H9 (cell line): ENCODE data around the gene CACNA1A. TPM values are rescaled to one million over a fixed set of nuclear protein-coding genes. Genes with fewer than 3 reads are reported as not detected.

Experiments
- DNase-seq: peaks from one replicate; pipeline ENCODE4 v3.0.0-alpha.2; 2017
- H2AFZ ChIP-seq: one replicate; pipeline ENCODE4 v1.6.1; 2013; ENCODE audit warnings: mild to moderate bottlenecking, low read length, control low read depth, moderate library complexity
- H2AK5ac ChIP-seq: 2 replicates; pipeline ENCODE4 v1.6.1; 2013; ENCODE audit warnings: low read length, control low read depth, mixed read lengths; ENCODE audit not compliant: insufficient read length
- H2BK120ac ChIP-seq: one replicate; pipeline ENCODE4 v1.6.1; 2013; ENCODE audit warnings: low read depth, mild to moderate bottlenecking, low read length, control low read depth, inconsistent platforms; ENCODE audit not compliant: poor library complexity, severe bottlenecking
- H2BK12ac ChIP-seq: 2 replicates; pipeline ENCODE4 v1.6.1; 2013; ENCODE audit warnings: low read length, control low read depth, mixed read lengths, low read depth; ENCODE audit not compliant: insufficient read length
- H2BK15ac ChIP-seq: 2 replicates; pipeline ENCODE4 v1.6.1; 2013; ENCODE audit warnings: low read depth, low read length, control low read depth
- H2BK20ac ChIP-seq: one replicate; pipeline ENCODE4 v1.6.1; 2013; ENCODE audit warnings: low read depth, mild to moderate bottlenecking, low read length, control low read depth, inconsistent platforms; ENCODE audit not compliant: poor library complexity, severe bottlenecking
- H2BK5ac ChIP-seq: 2 replicates; pipeline ENCODE4 v1.6.1; 2013; ENCODE audit warnings: low read length, control low read depth, mixed read lengths; ENCODE audit not compliant: insufficient read length
- H3K14ac ChIP-seq: 2 replicates; pipeline ENCODE4 v1.6.1; 2013; ENCODE audit warnings: low read length, control low read depth; ENCODE audit not compliant: insufficient read depth
- H3K18ac ChIP-seq: 2 replicates; pipeline ENCODE4 v1.6.1; 2013; ENCODE audit warnings: low read depth, mild to moderate bottlenecking, mixed read lengths, low read length, control low read depth; ENCODE audit not compliant: insufficient read length
- H3K23ac ChIP-seq: 2 replicates; pipeline ENCODE4 v1.6.1; 2013; ENCODE audit warnings: low read length, control low read depth, mixed read lengths, low read depth; ENCODE audit not compliant: insufficient read length
- H3K23me2 ChIP-seq: 2 replicates; pipeline ENCODE4 v1.6.1; 2013; ENCODE audit warnings: low read depth, mild to moderate bottlenecking, mixed read lengths, low read length, control low read depth; ENCODE audit not compliant: insufficient read length, poor library complexity, severe bottlenecking
- H3K27ac ChIP-seq: 2 replicates; pipeline ENCODE4 v1.5.1; 2013; ENCODE audit warnings: low read length, control low read depth, mixed read lengths, low read depth; ENCODE audit not compliant: insufficient read length
- H3K27me3 ChIP-seq: 2 replicates; pipeline ENCODE4 v1.6.1; 2013; ENCODE audit warnings: low read length, control low read depth, inconsistent platforms; ENCODE audit not compliant: insufficient read depth
- H3K4ac ChIP-seq: 2 replicates; pipeline ENCODE4 v1.6.1; 2013; ENCODE audit warnings: low read depth, mild to moderate bottlenecking, control low read depth, inconsistent platforms, low read length, moderate library complexity
- H3K4me1 ChIP-seq: 2 replicates; pipeline ENCODE4 v1.6.1; 2013; ENCODE audit warnings: low read length, control low read depth, inconsistent platforms; ENCODE audit not compliant: insufficient read depth
- H3K4me2 ChIP-seq: 2 replicates; pipeline ENCODE4 v1.6.1; 2013; ENCODE audit warnings: low read length, control low read depth, mixed read lengths; ENCODE audit not compliant: insufficient read length, insufficient read depth
- H3K56ac ChIP-seq: 2 replicates; pipeline ENCODE4 v1.6.1; 2013; ENCODE audit warnings: low read depth, mild to moderate bottlenecking, mixed read lengths, low read length, control low read depth; ENCODE audit not compliant: insufficient read length
- H3K79me1 ChIP-seq: 2 replicates; pipeline ENCODE4 v1.6.1; 2013; ENCODE audit warnings: low read depth, mild to moderate bottlenecking, moderate library complexity, low read length, control low read depth, inconsistent platforms; ENCODE audit not compliant: insufficient read depth, poor library complexity, severe bottlenecking
- H3K79me2 ChIP-seq: 2 replicates; pipeline ENCODE4 v1.6.1; 2013; ENCODE audit warnings: low read length, control low read depth, inconsistent platforms; ENCODE audit not compliant: insufficient read depth
- H3K9ac ChIP-seq: 2 replicates; pipeline ENCODE4 v1.6.1; 2013; ENCODE audit warnings: low read length, control low read depth, mixed read lengths; ENCODE audit not compliant: insufficient read length; ENCODE audit errors: extremely low read depth
- H3K9me3 ChIP-seq: one replicate; pipeline ENCODE4 v1.6.1; 2013; ENCODE audit warnings: low read depth, low read length, inconsistent platforms; ENCODE audit not compliant: control insufficient read depth
- H3T11ph ChIP-seq: one replicate; pipeline ENCODE4 v1.6.1; 2013; ENCODE audit warnings: mild to moderate bottlenecking, low read length, control low read depth, inconsistent platforms
- H4K20me1 ChIP-seq: one replicate; pipeline ENCODE4 v1.6.1; 2013; ENCODE audit not compliant: control insufficient read depth, insufficient read length, insufficient read depth
- H4K5ac ChIP-seq: 2 replicates; pipeline ENCODE4 v1.6.1; 2013; ENCODE audit warnings: low read depth, mild to moderate bottlenecking, mixed read lengths, low read length, control low read depth; ENCODE audit not compliant: insufficient read length
- H4K8ac ChIP-seq: replicated peaks from 2 replicates; pipeline ENCODE4 v1.6.1; 2013; ENCODE audit warnings: low read length, control low read depth, mixed read lengths, low read depth; ENCODE audit not compliant: insufficient read length
- H4K91ac ChIP-seq: 2 replicates; pipeline ENCODE4 v1.6.1; 2013; ENCODE audit warnings: low read depth, mild to moderate bottlenecking, moderate library complexity, mixed read lengths, low read length, control low read depth; ENCODE audit not compliant: insufficient read length
- H3K27ac Mint-ChIP-seq, 3 experiments: 2 replicates in 2 of 3; 3 replicates in 1 of 3; pipeline ENCODE4 v1.8.0; 2020 to 2021; ENCODE audit warnings: mixed read lengths in 3 of 3, mild to moderate bottlenecking in 1 of 3, moderate library complexity in 1 of 3
- H3K27me3 Mint-ChIP-seq: 2 replicates; pipeline ENCODE4 v1.8.0; 2021; ENCODE audit warnings: low read depth, mild to moderate bottlenecking, moderate library complexity, mixed read lengths
- H3K36me3 Mint-ChIP-seq, 3 experiments: 2 replicates in 2 of 3; 3 replicates in 1 of 3; pipeline ENCODE4 v1.8.0; 2020 to 2021; ENCODE audit warnings: low read depth in 3 of 3, mixed read lengths in 3 of 3; ENCODE audit not compliant: insufficient read depth in 1 of 3
- H3K4me1 Mint-ChIP-seq, 2 experiments: 2 replicates each; pipeline ENCODE4 v1.8.0; 2020; ENCODE audit warnings: mixed read lengths in 2 of 2
- H3K4me3 Mint-ChIP-seq, 2 experiments: 2 replicates in 1 of 2; 3 replicates in 1 of 2; pipeline ENCODE4 v1.8.0; 2020 to 2021; ENCODE audit warnings: mild to moderate bottlenecking in 2 of 2, mixed read lengths in 2 of 2, moderate library complexity in 1 of 2
- H3K9me3 Mint-ChIP-seq, 2 experiments: 2 replicates in 1 of 2; 3 replicates in 1 of 2; pipeline ENCODE4 v1.8.0; 2020; ENCODE audit warnings: mild to moderate bottlenecking in 2 of 2, mixed read lengths in 2 of 2, moderate library complexity in 1 of 2
- CTCF ChIP-seq: fragments of 200-600 bp; sonication (generic); conservative IDR thresholded peaks from 3 replicates; pipeline ENCODE4 v1.8.0; 2021; ENCODE audit warnings: antibody characterized with exemption, mild to moderate bottlenecking
- WGBS: extraction: QIAGEN DNeasy Blood & Tissue Kit; methylation state at CpG from one replicate; pipeline ENCODE4 v1.1.7; 2013; ENCODE audit warnings: missing lambda C conversion rate, low lambda C conversion rate, mixed read lengths; ENCODE audit not compliant: insufficient read length; ENCODE audit errors: extremely low coverage; 5-methylcytosine and 5-hydroxymethylcytosine counted together
- total RNA-seq: library from RNA; stranded (reverse); gene quantifications from 2 replicates; pipeline ENCODE4 v1.2.1, GENCODE V29; 2021

Gene CACNA1A
- total RNA-seq, 1 experiment from 2014 or later, result 8.0 TPM

GRCh38 chr19:13171146-13171545 lies 335.1 kb downstream of the CACNA1A start:
- no peak overlapping the region for H3K9ac ChIP-seq

More at GRCh38 chr19:13171146-13171545, 335.1 kb downstream of the CACNA1A start:
- Histone ChIP-seq H3K23me2 (no peaks in the 10 kb centered on the region), H3K27me3 (no peaks in the 10 kb centered on the region), H3K4ac (no peak overlapping the region), H2AFZ (no peak overlapping the region), H2BK12ac (no peak overlapping the region), H2BK5ac (no peak overlapping the region), H2BK20ac (no peak overlapping the region), H2BK120ac (no peak overlapping the region), H3K79me1 (no peaks in the 10 kb centered on the region), H3K14ac (no peak overlapping the region), H3K9me3 (no peaks in the 10 kb centered on the region), H3T11ph (no peak overlapping the region), H4K5ac (no peak overlapping the region), H4K20me1 (no peaks in the 10 kb centered on the region), H3K23ac (no peak overlapping the region), H2AK5ac (no peak overlapping the region), H3K56ac (no peak overlapping the region), H3K27ac (no peak overlapping the region), H3K4me1 (no peaks in the 10 kb centered on the region; the same call in 1 of the 2 replicates), H4K91ac (no peak overlapping the region), H3K4me2 (no peak overlapping the region), H2BK15ac (no peak overlapping the region), H4K8ac (no peak overlapping the region), H3K18ac (no peak overlapping the region), H3K79me2 (no peaks in the 10 kb centered on the region)
- H3K4me3 Mint-ChIP-seq, result no peak overlapping the region
- TF ChIP-seq CTCF, result no peak
- no peaks in the 10 kb centered on the region for H3K9me3 Mint-ChIP-seq
- no CpG with 5 or more reads among the region's 7 CpGs for WGBS
- no peaks in the 10 kb centered on the region for H3K27me3 Mint-ChIP-seq
- 0 out of 7 replicates have a peak overlapping the region, but pooled peaks of 1 of the 3 experiments have one; percentile 41 for H3K27ac Mint-ChIP-seq
- peaks cover 25 to 27% of the 10 kb centered on the region in 2 experiments for H3K4me1 Mint-ChIP-seq
- no peak for DNase-seq
- peaks cover 2 to 4% (median 2%) of the 10 kb centered on the region in 3 experiments; a peak in 2 of 7 replicates for H3K36me3 Mint-ChIP-seq
